Non-pigmented ciliary epithelial cell (primary cell): ENCODE data around the gene STARD8.
"Not testable (repeated sequence)": the region's sequence is repeated elsewhere in the genome, so short reads cannot be mapped to it uniquely, and the experiment has no call there.

Source experiments
- DNase-seq: peaks from one replicate; pipeline ENCODE4 v3.0.0-alpha.2; 2010; ENCODE audit warnings: low read depth

STARD8 gene

DNA sequence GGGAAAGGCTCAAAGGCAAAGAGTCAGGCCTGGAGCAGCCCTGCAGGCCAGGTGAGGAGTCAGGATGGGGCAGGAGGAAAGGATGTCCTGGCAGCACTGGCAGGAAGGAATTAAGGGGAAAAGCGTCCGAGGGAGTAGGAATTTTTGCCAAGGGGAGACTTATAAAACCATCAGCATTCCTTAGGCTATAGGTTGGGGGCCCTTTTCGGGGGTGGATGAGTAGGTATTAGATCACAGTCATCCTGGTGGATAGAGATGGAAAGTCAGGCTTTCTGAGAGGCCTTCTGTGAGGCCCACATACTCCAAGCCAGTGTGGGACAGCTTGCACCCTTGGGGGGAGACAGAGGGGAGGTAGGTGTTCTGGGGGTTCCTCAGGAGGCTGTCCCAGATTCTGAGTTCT is 12.3 kb downstream of the STARD8 start:
- no peak for DNase-seq

DNA sequence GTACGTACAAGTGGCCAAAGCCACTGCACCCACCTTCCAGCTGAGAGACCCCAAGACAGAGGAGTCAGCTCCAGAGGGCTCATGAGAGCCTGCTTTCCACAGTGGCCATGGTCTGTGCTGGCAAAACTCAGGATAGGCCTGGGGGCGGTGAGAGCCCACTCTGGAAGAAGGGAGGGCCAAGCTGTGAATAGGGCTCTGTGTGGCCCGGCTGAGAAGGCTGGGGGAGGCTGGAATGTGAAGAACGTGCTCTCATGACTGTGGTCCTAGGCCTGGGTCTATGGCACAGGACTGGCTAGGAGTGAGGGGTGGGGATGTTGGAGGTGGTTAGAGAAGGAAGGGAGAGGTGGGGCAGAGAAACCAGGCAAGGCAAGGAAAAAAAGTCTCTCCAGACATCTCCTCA is 13.3 kb downstream of the STARD8 start:
- DNase-seq, result no peak

DNA sequence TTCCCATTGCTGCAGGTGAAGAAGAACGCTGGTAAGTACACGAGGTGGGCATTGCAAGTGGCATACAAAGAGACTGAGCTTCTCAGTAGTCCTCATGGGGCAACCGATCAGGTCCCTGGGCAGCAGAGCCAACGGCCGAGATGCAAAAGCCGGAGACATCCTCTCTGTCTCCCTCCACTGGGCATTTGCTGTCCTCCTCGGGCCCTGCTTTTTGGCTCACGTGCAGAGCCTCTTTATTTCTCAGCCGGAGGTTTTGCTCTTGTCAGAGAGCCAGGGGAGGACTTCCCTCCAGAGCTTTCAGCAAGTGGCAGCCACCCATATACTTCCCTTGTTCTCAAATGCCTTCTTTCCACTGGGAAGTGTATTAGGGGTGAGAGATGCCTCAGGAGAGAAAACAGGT is 18.0 kb downstream of the STARD8 start:
- DNase-seq, result no peak

DNA sequence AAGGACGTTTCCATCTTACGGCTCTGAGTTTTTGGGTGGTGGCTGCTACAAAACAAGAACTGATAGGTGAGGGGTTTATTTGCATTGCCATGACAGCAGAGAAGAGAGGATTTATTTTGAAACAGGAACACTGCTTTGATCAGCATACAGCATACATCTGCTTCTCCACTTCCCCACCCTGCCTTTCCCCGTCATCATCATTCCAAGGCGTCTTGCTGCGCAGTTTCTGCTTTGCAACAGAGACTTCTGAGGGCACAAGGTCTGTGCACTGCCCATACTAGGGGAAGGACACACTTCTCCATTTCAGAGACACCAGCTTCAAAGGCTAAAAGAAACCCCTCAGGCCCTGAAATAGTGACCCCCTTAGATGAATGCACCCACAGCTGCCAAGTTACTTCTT is 19.1 kb downstream of the STARD8 start:
- no peak for DNase-seq

DNA sequence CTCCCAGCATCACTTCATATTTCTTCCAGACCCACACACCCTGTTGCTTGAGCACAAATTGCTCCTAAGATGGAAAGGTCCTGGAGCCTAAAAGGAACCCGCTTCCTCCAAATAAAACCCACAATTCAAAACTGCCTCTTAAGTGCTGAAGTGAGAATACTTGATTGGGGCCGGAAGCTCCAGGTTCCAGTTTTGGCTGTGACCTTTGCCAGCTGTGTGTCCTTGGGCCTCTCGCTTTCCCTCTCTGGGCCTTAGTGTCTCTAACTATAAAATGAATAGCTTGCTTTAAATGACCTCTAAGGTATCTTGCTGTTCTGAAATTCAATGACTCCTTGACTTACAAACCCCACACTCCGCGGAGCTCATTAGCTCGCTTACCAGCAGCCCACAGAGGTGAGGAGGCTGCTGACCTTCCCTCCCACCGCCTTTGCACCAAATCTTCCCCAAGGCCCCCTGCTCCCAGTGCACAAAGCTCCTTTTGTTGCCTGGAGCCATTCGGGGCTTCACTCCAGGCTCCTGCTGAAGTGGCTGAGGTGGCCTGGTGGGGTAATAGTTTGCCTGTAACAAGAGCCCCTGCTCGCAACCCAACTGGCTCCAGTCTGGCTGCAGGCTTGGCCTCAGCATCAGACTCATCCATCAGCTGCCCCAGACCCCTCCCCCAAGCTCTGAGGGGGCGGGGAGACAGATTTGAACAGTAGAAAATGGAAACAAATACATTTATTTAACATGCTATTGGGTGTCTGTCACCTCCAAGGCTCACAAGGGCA is 21.8 kb downstream of the STARD8 start:
- DNase-seq, result no peak

DNA sequence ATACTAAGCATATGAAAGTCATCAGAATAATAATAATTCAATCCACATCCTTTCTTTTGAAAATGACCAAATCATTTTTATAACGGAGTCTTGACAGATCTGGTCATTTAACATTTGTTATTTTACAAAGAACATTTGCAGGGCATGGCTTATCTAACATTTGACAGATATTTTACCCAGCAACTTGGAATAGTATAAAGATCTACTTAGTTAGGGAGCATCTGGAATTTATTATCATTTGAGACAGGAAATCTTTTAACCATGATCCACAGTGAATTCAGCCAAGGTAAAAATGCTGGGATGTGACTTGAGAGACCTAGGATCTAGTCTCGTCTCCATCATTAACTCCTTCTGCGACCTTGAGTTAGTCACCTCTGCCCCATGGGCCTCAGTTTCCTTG is 22.4 kb downstream of the STARD8 start:
- no peak for DNase-seq

DNA sequence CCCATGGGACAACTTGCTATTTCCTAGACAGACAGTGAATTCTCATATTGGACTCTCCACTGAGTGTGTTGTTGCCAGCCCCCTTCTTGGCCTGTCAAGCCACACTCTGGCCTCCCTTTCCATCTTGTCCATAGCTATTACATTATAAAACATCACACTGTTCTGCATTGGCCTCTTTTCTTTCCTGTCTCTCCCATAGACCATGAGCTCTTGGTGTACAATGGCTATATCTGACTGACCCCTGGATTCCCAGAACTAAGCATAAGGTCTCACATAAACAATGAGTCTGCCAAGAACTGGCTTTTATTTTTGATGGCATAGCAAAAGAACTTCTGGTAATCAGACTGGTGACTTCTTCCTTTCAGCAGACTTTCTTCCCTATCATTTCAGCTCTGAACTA is 23.8 kb downstream of the STARD8 start:
- DNase-seq, result no peak

DNA sequence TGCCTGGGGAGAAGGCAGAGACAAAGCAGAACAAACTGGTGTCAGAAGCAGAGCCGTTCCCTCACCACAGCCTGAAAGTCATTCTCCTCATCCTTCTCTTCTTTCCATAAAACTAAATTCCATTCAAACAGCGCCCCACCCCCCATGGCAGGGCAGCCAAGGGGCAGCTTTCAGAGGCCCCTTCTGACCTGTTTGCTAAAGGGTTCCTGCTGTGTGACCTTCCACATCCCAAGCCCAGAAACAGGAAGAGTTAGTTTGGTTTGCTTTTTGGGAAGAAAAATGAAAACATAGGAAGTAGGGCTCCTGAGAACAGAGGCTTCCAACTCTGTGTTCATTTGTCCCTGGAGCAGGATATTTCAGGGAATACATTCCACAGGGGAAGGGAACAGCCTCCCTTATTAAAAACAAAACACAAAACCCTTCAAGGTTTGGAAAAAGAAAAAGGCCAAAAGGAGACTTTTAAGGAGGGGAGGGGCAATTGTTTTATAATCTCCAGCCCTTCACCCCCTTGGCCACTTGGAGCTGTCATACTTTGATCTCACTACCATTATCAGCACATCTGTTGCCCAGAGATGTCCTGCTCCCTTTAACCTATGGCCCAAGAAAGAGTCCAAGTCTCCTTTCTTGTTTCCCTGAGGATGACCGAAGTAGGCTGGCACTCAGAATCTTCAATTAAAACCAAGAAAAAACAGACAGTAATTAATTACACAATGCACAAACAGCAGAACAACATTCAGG is 25.3 kb downstream of the STARD8 start:
- DNase-seq, result no peak

DNA sequence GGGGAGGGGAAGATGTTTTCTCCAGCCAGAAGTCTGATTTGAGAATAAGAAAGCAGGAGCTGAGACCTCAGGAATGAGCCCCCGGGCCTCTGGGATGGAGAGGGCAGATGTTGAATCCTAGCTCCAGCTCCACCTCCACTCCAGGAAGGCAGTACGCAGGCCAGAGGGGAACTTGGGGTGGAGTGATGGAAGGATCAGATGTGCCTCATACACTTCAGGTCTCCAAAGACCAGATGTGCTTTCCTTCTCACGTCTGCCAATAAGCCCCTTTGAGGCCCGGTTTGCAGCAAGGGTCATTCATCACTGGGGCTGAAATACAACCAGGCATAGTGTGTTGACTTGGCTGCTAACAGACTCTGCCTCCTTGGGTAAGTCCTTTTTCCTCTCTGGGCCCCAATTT is 28.1 kb downstream of the STARD8 start:
- DNase-seq, result no peak

DNA sequence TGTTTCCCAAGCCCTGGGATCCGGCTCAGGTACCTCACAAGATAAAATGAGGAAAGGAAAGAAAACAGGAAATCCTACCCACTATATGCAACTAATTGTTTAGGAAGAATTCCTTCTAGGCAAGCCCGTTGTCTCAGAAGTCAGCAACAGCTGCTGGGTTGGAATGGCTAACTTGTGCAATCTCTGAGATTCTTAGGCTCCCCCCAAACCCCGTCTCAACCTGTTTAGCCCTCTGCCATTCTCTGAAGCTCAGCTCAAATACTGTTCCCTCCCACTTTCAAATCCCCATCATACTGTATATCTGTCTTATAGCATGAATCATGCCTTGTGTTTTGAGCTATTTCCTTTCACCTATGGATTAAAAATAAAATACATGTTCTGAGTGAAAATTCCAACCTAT is 28.9 kb downstream of the STARD8 start:
- no peak for DNase-seq

DNA sequence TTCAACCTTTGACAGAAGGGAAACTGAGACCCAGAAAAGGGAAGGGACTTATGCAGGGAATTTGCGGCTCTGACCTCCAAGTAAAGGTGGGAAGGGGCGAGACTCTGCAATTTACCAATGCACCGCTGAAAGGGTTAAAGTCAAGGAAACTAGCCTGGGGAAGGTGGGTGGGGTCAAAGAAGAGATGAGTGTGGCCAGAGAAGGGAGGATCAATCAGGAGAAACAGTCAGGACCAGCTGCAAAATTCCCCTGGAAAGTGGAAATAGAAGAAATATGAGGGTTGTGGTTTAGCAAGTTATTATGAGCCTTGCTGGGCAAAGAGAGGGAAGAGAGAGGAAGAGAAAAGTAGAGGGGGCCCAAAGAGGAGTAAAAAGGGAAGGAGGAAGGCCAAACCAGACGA is 30.5 kb downstream of the STARD8 start:
- DNase-seq, result no peak

DNA sequence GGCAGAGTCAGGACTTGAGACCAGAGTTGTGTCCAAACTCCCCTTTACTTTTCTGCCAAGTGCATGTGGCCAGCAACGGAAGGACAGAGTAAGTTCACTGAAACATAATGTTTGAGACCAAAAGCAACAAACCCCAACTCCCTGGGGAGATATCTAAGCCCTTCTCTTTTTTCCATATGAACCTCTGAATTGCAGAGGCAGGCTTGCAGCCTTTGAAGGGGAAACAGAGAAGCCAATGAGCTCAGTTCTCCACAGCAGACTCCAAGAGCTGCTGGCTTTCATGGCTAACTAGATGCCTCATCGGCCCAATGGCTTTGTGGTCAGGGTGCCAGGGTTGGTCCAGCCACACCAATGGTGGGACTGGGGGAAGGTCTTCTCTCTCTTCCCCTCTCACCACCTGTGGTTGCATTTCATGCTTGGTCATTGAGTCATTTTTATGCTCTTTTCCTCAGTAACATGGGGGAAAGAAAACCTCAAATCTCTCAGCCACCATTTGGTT is 34.0 kb downstream of the STARD8 start:
- DNase-seq, result no peak

DNA sequence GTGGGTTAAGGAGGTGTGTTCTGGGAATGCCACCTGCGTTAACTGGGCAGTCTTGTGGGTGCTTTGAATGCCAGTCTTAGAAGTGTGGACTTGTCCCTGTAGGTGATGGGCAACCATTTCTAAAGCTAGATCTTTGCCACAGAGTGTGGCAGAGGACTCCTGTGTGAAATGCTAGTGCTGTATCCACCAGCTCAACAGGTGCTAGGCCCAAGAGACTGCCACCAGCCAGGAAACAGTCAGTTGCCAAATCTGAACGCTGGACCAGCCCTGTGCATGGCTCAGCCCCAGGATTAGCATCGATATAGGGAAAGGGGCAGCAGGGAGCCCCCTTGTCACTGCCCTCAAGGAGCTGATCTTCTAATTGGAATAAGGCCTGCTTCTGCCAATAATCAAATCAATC is 35.3 kb downstream of the STARD8 start:
- no peak for DNase-seq

DNA sequence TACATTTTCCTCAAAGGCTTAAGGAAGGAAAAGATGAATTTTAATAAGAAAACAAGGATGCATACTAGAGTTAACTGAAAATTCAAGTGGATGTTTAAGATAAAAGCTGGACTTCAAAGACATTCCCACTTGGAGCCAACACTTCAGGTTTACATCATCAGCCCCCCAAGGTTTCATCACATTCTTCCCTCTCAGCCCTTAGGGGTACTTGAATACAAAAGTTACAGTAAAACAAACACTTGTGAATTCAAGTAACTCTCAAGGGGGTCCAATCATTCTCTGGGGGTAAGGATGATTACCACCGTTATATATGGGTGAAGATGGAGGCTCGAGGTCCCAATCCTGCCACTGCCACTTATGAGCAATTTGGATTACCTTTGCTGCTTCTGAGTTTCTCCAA is 36.1 kb downstream of the STARD8 start:
- no peak for DNase-seq

DNA sequence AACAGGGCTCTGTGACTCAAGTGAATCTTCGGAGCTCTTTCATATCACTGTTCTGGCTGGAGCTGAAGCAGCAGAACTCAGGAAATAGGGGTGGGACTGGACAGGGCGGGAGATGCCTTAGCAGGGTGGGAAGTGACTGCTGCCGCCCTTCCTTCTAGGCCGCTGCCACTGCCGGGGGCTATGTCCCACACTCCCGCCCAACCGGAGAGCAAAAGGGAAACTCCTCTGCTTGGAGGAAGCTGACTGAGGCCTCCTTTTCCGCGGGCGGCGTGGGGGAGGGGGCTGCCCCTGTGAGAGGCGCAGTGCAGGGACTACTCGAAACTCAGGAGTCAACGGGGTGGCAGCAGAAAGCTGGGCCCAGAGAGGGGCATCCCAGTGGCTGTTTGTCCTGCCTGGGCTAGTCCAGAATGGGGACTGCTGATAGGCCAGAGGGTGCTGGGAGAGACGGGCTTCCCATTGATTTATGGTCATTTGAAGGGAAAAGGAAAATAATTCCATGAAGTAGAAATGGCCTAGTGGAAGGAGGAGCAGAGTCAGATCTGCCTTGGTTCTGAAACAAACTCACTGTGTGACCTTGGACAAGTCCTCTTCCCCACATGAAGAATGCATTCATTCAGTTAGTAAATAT is 36.9 kb downstream of the STARD8 start:
- no peak for DNase-seq

DNA sequence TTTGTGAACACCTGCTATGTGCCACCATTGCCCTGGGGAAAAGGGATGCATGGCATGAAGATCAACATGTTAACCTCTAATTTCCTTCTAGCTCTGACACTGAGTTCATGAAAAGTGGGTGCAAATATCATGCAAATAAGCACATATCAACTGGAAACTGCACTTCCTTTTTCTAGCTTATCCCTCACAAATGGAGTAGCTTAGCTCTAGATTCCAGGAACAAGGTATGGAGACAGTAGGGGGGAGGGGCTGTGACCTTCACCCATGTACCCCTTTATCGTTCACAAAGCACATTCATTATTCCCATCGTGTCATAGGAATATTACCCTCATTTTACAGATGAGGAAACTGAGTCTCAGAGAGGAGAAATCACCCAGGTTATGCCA is 37.4 kb downstream of the STARD8 start:
- no peak for DNase-seq

DNA sequence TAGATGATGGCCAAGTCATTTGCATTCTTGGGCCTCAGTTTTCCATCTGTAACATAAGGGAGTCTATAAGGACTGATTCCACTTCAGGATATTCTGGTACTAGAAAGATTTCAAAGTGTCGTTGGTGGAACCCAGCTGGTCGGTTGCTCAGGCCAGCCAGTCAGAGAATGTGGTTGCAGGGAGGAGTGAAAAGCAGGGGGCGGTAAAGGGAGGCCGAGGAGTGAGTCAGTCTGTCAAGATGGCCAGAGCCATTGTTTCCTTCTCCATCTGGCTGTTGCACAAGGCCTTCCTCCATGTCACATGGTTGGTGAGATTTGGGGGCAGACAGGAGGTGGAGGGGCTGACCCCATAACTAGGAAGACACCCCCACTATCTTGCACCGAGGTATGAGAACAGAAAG is 38.2 kb downstream of the STARD8 start:
- DNase-seq, result no peak

DNA sequence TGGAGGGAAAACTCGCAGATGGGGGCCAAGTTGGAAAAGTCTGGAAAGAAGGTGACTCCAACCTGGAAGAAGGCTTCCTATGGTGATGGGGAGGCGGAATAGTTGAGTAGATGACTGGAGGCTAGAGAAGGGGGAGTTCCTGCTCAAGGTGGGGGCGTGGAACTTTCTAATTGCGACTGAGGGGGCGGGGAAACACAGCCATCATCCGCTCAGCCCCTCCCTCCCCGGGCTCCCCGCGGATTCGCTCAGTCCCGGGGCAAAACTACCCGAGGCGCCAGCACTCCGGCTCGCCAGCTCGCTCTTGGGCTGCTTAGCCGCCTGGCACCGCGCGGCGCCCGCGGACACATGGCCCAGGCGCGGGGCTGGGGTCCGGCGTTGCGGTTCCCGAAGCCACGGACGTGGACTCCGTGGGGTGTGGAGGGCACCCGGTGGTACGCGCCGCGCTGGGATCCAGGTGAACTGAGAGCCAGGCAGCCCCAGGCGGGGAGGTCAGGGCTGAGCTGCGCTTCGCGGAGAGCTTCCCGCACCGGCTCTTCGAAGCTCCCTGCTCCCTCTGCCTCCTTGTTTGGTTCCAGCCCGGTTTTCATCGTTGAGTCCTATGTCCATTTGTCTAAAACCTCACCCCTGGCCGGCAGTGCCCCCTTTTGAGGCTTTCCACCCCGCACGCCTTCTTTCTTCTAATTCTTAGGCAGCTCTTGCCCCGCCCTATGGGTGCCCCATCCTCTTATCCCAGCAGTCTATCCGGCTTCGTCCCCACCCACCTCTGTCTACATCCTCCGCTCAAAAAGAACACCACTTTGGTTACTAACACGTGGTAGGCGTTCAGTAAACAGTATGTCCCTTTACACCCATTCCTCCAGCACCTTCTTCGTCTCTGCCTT is 38.9 kb downstream of the STARD8 start:
- DNase-seq, result no peak

DNA sequence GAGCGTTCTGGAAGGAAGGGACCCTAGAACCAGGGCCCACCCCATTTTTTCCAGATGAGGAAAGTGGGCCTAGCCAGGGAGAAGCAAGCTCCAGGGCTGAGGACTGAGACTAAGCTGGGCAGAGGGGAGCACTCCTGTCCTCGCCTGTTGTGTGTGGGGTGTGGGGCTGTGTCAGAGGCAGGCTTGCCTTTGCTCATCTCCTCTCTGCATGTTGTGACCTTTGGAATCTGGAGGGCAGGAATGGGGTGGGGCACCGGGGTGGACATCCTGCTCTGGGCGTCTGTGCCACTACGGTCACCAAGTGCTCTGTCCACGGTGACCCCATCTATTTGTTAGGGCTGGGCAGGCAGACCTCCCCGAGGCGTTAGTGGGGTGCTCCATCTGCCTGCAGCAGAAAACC is 41.5 kb downstream of the STARD8 start:
- not testable (repeated sequence) for DNase-seq

DNA sequence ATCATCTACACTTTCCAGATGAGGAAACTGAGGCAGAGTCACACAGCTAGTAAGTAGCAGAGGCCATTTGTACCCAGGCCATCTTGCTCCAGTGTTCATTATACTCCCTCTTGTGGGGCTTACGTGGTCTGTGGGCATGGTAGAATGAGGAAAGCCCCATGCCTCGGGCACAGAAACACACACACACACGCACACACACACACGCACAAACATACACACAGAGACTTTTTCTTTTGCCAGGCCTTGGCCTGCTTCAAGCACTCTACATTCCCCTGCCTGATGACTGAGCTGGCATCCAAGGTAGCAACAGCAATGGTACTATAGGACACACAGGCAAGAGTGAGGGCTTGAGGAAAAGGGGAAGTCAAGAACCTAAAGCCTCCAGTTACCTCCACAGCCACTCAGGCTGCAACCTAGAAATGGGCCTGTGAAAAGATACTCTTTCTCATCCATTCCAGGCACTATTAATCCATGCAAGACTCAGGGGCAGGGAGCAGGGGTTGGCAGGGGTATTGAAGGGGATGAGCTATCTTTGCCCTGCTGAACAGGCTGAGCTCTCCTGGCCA is 43.6 kb downstream of the STARD8 start:
- DNase-seq, result no peak

DNA sequence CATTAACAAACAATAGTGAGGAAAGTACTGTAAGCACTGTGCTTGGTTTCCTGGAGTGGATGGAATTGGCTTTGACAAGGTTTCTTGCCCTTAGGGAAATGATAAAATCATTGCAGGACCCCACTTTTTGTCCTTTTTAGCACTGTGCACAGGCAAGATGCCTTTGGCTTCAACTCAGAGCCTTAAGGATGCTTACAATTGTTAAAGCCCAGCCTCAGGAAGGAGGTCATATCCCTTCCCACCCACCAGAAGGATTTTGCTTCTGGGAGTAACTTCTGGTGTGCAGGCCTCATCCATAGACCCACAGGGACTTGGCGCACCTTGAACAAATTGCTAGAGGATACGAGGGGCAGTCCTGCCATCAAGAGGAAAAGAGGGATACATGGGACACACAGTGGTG is 44.5 kb downstream of the STARD8 start:
- DNase-seq, result no peak

DNA sequence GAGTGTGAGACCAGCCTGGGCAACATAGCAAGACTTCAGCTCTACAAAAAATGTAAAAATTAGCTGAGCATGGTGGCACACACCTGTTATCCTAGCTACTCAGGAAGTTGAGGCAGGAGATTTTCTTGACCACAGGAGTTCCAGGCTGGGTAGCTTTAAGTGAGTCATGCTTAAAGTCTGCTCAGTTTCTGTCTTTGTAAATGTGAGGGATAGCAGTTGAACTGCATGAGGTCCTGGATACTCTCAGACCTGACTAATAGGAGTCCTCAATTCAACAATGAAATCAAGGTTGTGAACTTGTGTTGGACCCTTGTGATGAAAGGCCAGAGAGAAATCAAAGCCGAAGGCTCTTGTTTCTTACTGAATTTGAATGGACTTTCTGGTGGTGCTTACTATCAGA is 45.2 kb downstream of the STARD8 start:
- DNase-seq, result no peak
